UCSD-AML1 (cell line): Measurements from ENCODE around the gene TMEM43.
"Not testable (repeated sequence)": the region's sequence is repeated elsewhere in the genome, so short reads cannot be mapped to it uniquely, and the experiment has no call there.

Experiments used
- DNase-seq: peaks from one replicate; lab custom pipeline; 2025; ENCODE audit not compliant: unreplicated experiment; lab: John Stamatoyannopoulos, UW

The TMEM43 gene, protein sequence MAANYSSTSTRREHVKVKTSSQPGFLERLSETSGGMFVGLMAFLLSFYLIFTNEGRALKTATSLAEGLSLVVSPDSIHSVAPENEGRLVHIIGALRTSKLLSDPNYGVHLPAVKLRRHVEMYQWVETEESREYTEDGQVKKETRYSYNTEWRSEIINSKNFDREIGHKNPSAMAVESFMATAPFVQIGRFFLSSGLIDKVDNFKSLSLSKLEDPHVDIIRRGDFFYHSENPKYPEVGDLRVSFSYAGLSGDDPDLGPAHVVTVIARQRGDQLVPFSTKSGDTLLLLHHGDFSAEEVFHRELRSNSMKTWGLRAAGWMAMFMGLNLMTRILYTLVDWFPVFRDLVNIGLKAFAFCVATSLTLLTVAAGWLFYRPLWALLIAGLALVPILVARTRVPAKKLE

DNA sequence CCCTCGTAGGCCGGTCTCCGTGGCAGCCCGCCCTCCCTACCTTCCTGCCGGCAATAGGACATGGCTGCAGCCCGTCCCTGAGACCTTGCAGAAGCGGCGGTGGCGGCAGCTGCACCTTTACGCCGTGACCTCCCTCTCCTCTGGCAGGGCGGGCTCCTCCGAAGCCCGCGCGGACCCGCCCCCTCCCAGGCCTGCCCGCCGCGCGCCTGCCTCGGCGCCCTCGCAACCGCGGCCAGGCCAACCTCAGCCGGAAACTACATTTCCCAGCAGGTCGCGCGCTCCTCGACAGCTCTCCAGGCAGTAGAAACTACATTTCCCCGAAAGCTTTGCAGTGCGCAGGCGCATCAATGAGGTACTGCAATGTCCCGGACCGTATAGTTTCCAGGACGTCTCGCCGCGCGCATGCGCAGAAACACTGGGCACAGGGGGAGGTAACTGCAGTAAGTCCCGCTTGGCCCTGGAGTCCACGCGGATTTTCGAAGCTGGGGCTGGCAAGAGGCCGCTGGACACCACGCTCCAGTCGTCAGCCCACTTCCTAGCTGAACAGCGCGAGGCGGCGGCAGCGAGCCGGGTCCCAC, at the start of gene TMEM43, which contains the start of gene CHCHD4:
TMEM43 (plus strand) TSS at position 438 of the 578 bp plus-strand sequence. CDS start 142 bp downstream, outside the sequence.
CHCHD4 (minus strand) TSS at position 256 of the 578 bp plus-strand sequence; CDS start at position 62, 194 bp downstream.
- DNase-seq = peak; percentile 98

DNA sequence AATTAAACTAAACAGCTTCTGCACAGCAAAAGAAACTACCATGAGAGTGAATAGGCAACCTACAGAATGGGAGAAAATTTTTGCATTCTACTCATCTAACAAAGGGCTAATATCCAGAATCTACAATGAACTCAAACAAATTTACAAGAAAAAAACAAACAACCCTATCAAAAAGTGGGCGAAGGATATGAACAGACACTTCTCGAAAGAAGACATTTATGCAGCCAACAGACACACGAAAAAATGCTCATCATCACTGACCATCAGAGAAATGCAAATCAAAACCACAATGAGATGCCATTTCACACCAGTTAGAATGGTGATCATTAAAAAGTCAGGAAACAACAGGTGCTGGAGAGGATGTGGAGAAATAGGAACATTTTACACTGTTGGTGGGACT, 49.6 kb upstream of the TMEM43 start:
- not testable (repeated sequence) for DNase-seq

DNA sequence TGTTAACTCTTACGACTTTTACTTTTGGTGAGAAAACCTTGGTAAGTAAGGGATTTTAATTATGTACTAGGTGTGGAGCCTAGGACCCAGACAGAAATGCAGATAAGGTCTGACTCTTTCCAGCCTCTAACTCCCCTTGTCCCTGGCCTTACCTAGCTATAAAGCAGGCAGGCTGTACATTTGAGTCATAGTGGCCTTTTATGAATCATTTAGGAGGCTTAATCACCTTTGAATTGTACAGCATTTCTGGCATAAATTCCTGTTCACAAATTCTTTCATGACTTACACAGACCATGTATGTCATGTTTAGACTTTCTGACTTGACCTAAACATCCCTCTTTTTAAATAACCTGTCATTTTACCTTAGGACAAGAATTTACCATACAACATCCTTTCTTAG, 47.5 kb upstream of the TMEM43 start:
- DNase-seq = no peak

DNA sequence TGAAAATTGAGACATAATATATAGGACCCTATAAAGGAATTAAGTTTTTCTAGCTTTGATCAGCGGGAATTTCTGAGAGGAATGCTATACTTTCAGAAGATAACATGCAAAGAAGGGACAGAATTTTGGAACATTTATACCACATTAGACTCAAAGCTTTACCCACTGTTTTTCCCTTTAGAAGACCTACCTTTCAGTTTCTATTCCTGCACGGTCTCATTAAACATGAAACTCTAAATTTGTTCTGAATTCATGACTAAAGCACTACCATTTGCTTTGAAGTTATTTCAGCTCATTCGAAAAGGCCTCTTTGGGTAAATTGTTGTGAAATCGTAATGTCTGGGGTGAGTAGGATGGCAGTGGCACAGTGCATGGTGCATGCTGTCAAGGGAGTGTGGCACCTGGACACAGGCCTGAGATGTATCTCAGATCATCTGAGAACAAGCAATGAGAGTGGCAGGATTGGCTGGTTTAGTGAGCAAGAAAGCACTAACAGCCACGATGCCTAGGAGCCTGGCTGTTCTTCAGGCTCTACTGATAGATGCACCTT, 42.7 kb upstream of the TMEM43 start:
- no peak for DNase-seq

DNA sequence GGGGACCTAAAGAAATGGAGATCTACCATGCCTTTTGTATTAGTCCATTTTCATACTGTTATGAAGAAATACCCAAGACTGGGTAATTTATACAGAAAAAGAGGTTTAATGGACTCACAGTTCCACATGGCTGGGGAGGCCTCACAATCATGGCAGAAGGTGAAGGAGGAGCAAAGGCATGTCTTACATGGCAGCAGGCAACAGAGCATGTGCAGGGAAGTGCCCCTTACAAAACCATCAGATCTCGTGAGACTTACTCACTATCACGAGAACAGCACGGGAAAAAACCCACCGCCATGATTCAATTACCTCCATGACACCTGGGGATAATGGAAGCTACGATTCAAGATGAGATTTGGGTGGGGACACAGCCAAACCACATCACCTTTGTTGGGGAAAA, 37.4 kb upstream of the TMEM43 start:
- not testable (repeated sequence) for DNase-seq

DNA sequence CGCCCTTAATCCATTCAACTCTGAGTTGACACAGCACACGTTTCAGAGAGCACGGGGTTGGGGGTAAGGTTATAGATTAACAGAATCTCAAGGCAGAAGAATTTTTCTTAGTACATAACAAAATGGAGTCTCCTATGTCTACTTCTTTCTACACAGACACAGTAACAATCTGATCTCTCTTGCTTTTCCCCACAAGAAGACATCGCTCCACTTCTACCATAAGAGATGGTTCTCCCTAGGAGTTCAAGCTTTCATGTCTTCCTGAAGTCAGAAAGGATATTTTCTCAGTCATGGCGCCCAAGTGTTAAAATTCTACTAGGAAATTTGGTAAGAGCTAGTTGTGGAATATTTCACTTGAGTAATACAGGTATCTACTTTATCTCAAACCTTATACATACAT, 32.9 kb upstream of the TMEM43 start:
- not testable (repeated sequence) for DNase-seq

DNA sequence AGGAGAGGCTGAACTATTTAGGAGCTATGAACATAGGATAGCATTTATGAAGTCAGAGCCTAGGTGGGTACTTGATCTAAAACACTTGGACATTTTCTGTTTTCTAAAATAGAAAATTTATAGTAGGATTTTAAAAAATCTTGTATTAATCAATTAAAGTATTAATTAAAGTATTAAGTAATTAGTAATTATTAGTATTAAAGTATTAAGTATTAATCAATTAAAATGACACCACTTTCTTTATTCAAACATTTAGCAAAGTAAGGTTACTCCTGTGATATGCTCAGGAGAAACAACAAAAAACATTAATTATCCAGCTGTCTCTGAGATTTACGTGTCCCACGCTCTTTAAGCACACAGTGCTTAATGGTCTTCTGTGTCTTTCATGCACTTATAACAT, 32.4 kb upstream of the TMEM43 start:
- DNase-seq = no peak

DNA sequence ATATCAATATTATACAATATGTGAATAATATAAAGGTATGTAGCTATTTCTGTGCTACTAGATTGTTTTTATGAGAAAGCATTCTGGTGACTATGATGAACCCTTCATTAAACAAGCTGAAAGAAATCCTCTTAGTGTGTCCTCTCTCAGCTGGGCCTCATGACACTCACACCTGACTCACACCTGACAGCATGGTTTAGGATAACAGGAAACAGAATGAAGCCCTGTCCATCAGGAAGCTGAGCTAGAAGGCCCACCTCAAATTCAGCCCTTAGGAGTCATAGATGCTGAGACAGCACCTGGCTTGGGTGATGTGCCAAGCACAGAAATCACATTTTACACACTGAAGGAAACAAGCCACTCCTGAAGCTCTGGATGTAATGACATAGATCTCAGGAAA, 31.0 kb upstream of the TMEM43 start:
- DNase-seq = no peak

DNA sequence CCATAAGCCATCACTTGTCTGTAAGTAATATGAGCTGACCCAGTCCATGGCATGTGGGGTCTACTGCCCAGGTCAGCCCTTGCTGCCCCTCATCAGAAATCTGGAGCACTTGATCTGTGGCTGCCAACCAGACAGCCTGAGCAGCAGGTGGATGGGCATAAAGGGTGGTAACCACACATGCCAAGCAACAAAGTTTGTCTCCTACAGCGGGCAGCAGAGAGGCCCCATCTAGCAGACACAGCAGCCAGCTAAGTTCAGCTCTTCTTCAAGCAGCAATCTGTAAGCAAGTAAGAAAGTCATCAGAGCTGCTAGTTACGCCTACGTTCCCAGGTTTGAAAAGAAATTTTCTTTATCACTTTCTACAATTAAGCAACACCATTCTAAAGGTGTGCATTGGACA, 28.1 kb upstream of the TMEM43 start:
- DNase-seq = no peak

DNA sequence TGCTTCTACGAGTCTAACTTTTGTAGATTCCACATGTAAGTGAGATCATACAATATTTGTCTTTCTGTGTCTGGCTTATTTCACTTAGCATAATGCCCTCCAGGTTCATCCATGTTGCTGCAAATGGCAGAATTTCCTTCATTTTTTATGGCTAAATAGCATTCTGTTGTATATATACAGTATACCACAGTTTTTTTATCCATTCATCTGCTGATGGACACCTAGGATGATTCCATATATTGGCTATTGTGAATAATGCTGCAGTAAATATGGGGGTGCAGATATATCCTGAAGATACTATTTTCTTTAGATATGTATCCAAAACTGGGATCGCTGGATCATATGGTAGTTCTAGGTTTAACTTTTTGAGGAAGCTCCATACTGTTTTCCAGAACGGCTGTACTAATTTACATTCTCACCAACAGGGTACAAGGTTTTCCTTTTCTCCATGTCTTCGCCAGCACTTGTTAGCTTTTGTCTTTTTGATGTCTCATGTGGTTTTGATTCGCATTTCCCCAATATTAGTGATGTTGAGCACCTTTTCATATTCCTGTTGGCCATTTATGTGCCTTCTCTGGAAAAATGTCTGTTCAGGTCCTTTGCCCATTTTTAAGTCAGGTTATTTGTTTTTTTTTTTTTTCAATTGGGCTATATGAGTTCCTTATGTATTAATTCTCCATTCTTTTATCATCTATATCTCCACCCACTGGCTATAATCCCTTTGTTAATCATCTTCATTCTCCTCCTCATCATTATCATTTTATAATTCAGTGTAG, 27.0 kb upstream of the TMEM43 start:
- DNase-seq = no peak

DNA sequence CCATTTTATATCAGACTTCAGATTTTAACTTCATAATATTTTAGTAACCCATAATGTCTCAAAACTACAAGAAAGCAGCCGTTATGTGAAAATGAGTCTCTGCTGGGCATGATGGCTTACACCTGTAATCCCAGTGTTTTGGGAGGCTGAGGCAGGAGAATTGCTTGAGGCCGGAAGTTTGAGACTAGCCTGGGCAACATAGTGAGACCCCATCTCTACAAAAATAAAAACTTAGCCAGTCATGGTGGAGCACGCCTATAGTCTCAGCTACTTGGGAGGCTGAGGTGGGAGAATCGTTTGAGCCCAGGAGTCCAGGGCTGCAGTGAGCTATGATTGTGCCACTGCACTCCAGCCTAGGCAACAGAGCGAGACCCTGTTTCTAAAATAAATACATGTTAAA, 15.0 kb upstream of the TMEM43 start:
- DNase-seq = not testable (repeated sequence)

DNA sequence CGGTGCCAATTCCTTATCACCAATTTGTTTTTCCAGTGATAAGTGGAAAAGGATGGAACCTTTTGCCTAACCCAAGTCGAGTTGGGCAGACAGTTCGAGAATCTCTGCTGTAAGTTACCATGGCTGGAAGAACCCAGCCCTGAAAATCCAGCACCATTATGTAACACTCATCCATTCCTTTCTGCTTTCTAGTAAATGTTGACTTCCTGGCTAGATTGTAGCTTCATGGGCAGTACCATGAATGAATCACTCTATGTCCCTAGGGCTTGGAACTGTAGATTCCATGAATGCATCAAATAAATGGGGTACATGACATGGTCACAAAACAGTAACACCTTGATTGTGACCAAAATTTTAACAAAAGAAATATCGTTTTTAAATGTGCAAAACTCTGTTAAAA, 14.2 kb upstream of the TMEM43 start:
- no peak for DNase-seq

DNA sequence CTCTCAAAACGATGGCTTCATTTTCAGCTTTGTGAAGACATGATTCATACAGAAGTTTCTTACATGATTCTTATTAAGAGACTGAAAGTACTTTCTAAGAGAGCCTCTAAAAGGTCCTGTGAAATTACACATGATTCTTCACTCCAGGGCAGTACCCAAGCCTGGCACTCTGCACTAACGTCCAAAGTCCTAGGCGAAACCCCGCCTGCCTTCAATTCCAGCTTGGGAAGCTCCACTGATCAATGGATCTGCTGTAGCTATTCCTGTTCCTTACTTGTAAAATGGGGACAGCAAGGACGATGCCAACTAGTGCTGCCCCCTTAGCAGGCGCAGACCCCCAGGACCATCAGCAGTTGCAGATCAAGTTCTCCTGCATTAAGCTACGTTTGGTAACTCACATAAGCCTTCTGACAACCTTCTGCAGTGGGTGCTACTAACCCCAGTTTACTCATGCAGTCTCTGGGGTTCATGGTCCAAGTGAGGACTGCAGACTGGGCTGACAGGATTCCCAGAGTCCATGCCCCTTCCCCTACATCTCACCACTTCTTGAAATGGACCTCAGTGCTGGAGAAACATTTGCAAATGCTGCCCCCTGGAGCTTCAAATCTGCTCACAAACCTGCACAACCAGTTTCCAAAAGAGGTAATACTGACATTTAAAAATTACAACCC, 10.8 kb upstream of the TMEM43 start:
- DNase-seq = no peak

DNA sequence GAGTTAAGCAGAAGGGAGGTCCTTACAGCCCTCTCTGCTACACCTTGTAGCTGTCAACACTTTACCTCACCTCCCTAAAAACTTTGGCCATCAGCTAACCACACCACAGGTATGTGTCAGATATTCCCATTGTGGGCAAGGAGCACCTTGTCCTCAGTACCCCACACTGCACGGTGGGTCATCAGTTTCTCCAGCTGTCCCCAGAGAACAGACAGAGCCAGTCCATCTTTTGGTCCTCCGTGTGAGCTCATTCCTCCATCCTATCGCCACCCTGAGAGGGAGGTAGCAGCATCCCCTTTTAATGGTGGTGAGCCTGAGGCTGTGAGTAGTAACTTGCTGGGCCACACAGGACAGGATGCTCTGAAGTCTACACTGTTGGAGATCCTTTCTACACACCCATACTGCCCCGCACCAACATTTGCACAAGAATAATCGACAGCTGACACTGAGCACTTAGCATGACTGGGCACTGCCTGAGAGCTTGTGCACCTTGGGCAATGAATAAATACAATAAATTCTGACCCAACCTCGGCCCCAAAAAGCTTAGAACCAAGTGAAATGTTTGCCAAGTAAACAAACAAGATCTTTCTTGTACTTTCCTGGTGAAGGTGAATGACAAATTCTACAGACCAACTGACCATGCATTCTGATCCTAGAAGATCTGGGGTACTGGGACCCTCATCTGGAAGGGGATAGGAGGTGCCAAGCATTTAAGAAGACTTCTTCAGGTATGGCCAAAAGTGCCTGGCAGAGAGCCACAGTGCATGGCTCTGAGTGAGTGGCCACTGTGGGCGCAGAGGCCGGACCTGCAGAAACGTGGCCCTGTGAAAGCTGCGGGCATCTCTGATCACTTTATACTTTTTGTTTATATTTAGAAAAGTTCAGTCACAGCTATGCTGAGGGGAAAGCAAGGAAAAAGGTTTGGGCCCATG, 7.1 kb upstream of the TMEM43 start:
- DNase-seq = no peak

DNA sequence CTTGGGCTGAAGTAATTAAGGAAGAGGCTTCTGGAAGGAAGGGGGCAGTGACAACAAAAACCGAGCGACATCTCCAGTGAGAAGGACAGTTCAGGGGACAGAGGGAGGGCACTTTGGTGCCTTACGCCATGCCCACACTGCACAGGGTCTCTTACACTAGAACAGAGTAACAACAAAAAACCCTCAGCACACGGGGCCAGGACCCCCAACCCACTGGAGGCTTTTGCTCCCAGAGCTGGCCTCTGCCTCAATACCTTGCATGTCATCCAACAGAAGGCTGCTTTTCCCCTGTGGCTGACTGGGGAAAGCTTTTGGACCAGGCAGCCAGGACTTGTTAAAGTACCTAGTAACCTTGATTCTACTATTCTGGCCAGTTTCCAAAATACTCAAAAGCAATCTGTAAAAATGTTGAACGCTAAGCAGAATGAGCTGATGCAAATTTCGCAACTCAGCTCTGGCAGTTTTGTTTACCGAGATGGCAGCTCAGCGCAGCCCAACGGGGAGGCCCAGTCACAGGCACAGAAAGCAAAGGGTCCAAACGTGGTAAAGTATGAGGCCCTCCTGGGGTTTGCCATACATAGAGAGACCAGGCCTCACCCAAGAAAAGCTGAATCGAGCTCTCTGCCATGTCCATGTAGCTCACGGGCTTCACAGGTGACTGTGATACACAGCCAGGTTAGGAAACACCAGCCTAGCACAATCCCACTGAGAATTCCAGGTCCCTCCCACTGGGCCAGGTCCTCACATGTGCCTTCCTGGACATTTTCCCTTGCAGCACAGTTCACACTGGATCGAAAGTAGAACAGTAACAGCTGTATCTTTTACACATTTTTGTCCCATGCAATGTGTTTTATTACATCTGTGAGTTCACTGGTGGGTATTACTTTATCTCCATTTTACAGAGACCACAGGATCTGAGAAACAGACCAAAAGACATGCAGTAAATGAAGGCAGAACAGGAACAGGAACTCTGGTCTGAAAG, 6.2 kb upstream of the TMEM43 start:
- DNase-seq = no peak

DNA sequence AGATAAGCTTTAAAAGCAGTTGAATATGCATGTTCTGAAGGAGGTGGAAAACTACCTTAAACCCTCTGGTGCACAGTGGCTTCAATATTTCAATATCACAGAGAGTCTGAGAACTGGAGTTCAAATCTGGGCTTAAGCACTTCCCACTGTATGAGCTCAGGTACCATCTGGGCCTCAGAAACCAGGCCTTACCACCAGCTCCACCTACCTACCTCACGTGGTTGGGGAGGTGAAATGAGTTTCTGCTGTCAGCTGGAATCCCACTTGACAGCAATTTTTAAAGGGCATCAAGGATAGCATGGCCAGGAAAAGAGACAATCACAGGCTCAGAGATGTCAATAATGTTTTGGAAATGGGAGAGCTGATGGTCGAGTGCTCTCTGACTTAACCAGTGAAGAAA, 5.2 kb upstream of the TMEM43 start:
- no peak for DNase-seq

DNA sequence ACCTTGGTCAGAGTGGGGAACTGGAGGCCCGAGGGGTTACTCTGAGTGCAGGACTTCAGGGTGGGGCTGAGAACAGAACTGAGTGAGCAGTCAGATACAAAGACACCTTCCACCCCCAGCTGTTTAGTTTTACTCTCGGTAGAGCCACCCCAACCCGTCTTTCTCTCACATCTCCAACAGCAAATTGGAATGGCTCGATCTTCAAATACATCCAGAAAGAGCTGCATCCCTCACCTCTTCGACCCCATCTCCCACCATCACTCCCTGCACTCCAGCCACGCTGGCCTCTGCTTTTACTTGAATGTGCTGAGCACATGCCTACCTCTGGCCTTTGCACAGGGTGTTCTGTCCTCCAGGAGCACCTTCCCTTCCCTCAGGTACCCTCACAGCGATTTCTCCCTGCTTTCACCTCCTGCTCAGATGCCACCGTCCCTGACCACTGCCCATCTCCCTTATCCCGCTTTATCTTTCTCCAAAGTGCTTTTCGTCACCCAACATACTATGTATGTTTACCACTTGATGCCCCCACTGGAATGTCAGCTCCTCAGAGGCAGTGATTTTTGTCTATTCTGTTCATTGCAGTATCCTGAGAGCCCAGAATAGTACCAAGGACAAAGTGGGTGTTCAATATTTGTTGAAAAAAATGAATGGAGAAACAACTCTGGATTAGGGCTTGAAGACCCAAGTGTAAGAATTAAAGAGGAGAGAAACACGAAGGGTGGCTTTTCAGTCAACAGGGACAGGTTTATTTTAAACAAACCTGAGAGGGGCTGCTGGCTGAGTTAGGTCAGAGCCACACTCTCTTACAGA, 4.5 kb upstream of the TMEM43 start:
- no peak for DNase-seq

DNA sequence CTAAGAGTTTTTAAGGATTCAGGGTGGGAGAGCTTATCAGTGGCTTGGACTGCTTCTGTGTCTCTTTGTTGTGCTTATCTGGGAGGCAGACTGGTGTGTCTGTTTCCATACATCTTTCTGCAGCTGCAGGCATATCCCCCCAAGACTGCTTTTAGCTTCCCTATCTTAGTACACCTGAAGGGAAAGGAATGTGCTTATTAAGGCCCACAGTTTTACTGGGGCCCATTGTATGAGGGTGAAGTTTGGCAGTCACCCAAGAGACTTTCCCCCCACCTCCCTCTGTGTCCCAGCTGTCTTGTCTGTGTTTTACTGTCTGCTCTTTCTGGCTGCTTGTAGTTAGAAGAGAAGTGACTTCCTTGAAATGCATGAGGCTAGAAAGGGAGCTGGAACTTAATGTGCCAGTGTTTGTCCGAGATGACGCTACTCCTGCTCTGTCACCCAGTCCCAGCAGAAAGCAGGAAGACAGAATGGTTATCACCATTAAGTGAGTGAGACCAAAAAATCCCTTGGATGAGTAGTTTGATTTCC, 3.9 kb upstream of the TMEM43 start:
- DNase-seq = not testable (repeated sequence)
